GM10248 (cell line): ENCODE results near the gene U2SURP.

Source experiments
- CTCF ChIA-PET: fragments of 300-600 bp; sonication (Branson Sonifier 250); formaldehyde crosslinking; extraction: SDS; loops from one replicate; lab custom pipeline; 2021; ENCODE audit warnings: antibody characterized with exemption; lab: Yijun Ruan, JAX
- POLR2A ChIA-PET: fragments of 350-650 bp; sonication (Branson Sonifier 250); formaldehyde crosslinking; extraction: SDS; loops from one replicate; lab custom pipeline; 2020; ENCODE audit warnings: antibody characterized with exemption; lab: Yijun Ruan, JAX
- DNase-seq: peaks from one replicate; pipeline ENCODE4 v3.0.0; 2012; ENCODE audit errors: extremely low spot score
- CTCF ChIP-seq: IDR thresholded peaks from 2 replicates; pipeline ENCODE4 v1.5.1; 2012; ENCODE audit warnings: mild to moderate bottlenecking, low read depth; ENCODE audit errors: extremely low read depth, missing control alignments, control extremely low read depth

The U2SURP gene

DNA sequence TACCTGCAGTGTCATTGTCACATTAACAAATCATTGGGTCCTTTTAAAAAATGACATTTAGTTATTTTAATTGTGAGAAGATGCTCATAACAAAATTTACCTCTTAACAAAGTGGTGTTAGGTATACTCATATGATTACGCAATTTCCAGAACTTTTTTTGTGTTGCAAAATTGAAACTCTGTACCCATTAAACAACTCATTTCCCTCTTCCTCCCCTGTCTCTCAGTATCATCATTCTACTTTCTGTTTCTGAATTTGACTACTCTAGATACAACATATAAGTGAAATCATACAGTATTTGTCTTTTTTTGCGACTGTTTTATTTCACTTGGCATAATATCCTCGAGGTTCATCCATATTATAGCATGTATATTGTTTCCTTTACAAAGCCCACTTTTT lies 59.5 kb downstream of the U2SURP start:
- DNase-seq: no peak
- CTCF ChIA-PET: no interaction called here
- no peak for TF ChIP-seq CTCF
- POLR2A ChIA-PET: no interaction called here

- POLR2A ChIA-PET: no interaction called here
Observed at GRCh38 chr3:143063018-143063417, 61.6 kb downstream of the U2SURP start.

DNA sequence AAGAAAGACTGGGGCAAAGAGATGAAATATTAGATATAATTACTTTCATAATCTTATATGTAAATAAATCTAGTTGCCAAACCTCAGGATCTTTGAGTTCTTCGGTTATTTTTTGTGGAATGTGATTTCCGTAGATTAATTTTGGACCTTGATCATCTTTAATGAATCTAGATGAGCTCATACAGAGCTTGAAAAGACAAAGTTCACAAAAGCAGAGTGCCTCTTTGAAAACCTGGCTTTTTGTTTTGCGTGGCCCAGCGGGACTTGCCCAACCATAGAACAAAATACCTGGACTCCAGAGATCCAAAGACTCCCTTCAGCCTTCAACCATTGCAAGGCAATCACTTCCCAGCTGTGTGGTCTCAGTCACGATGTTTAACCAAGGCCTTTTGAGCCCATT lies 63.4 kb downstream of the U2SURP start:
- ChIA-PET CTCF (no interaction called here), POLR2A (no interaction called here)
- TF ChIP-seq CTCF: no peak
- no peak for DNase-seq

More at GRCh38 chr3:143063018-143063417, 61.6 kb downstream of the U2SURP start:
- no peak for DNase-seq
- TF ChIP-seq CTCF: no peak
- CTCF ChIA-PET: interaction anchor here (0.9 to 1.3 kb wide), 2 partner anchors 8 to 61 kb away, joined by 3 to 4 read pairs; partner anchors contain the start of gene U2SURP

- ChIA-PET POLR2A (no interaction called here), CTCF (interaction anchor here (0.7 to 1.2 kb wide), 2 partner anchors 8 to 610 kb away, joined by 3 to 4 read pairs; no protein-coding TSS in a partner anchor)
- no peak for DNase-seq
- TF ChIP-seq CTCF: no peak
Observed at GRCh38 chr3:143065364-143065763, 64.0 kb downstream of the U2SURP start.

GRCh38 chr3:143066033-143066432 lies 64.7 kb downstream of the U2SURP start:
- DNase-seq: no peak
- no peak for TF ChIP-seq CTCF
- POLR2A ChIA-PET: no interaction called here
- CTCF ChIA-PET: interaction anchor here (0.7 to 1.4 kb wide), 3 partner anchors 9 to 609 kb away, joined by 3 to 4 read pairs (median 3); no protein-coding TSS in a partner anchor

- POLR2A ChIA-PET: no interaction called here
- TF ChIP-seq CTCF: no peak
- CTCF ChIA-PET: interaction anchor here (1.3 to 1.4 kb wide), 2 partner anchors 15 to 57 kb away, joined by 3 to 4 read pairs; no protein-coding TSS in a partner anchor
- no peak for DNase-seq
Observed at GRCh38 chr3:143067201-143067600, 65.8 kb downstream of the U2SURP start.
